Tibial nerve (tissue), 4 donors: ENCODE measurements around the gene SPINT2. TPM values are rescaled to one million over a fixed set of nuclear protein-coding genes. Genes with fewer than 3 reads are reported as not detected.
A peak's percentile ranks its signal among the peaks of the same experiment; 100 is the strongest.

ENCODE experiments used
- DNase-seq, 2 donors: peaks; one replicate each; pipeline ENCODE4 v3.0.0-alpha.2; 2019; ENCODE audit warnings: low spot score in 2 of 2
- H3K27ac ChIP-seq, 4 donors: fragments of 200-600 bp; sonication (generic) in 3 of 4; one replicate each; pipeline ENCODE4 v1.5.1; 2017 to 2019; ENCODE audit warnings: mild to moderate bottlenecking in 1 of 4
- H3K27me3 ChIP-seq, 2 donors: fragments of 200-600 bp; sonication (generic) in 1 of 2; one replicate each; pipeline versions ENCODE4 v1.5.1 to v1.6.0; 2017 to 2019
- H3K36me3 ChIP-seq, 3 donors: fragments of 200-600 bp; sonication (generic); one replicate each; pipeline ENCODE4 v1.5.1; 2018 to 2019
- H3K4me1 ChIP-seq, 4 donors: fragments of 200-600 bp; sonication (generic) in 3 of 4; one replicate each; pipeline ENCODE4 v1.5.1; 2017 to 2019
- H3K4me3 ChIP-seq, 4 donors: fragments of 200-600 bp; sonication (generic) in 3 of 4; one replicate each; pipeline ENCODE4 v1.5.1; 2017 to 2019; ENCODE audit warnings: mild to moderate bottlenecking in 1 of 4, moderate library complexity in 1 of 4
- H3K9me3 ChIP-seq, 4 donors: fragments of 200-600 bp; sonication (generic) in 3 of 4; one replicate each; pipeline ENCODE4 v1.5.1; 2017 to 2019
- EP300 ChIP-seq, 2 donors: sonication (generic); formaldehyde crosslinking; IDR thresholded peaks; one replicate each; pipeline ENCODE4 v1.6.1; 2017; ENCODE audit warnings: antibody characterized with exemption in 2 of 2, mild to moderate bottlenecking in 1 of 2
- POLR2A ChIP-seq, 2 donors: fragments of 450-650 bp; IDR thresholded peaks; one replicate each; pipeline ENCODE4 v1.6.1; 2017; ENCODE audit warnings: antibody characterized with exemption in 2 of 2, mild to moderate bottlenecking in 2 of 2, moderate library complexity in 2 of 2
- WGBS, 2 donors: methylation state at CpG; one replicate each; pipeline ENCODE4 v1.1.5; 2018; 5-methylcytosine and 5-hydroxymethylcytosine counted together
- total RNA-seq, 4 donors: library from RNA; depleted of rRNA; stranded (reverse); fragments of >200 nt; gene quantifications; one replicate each; pipeline ENCODE4 v1.1.0, GENCODE V29; 2016
- TF ChIP-seq, protein P1 (sequence below), 5 experiments: fragments of 200-600 bp in 3 of 5; fragments of 450-650 bp in 2 of 5; sonication (generic) in 3 of 5; IDR thresholded peaks; one replicate each; pipeline ENCODE4 v1.5.1; 2016 to 2019; ENCODE audit warnings: antibody characterized with exemption in 5 of 5, mild to moderate bottlenecking in 3 of 5, moderate library complexity in 2 of 5

Gene SPINT2, protein sequence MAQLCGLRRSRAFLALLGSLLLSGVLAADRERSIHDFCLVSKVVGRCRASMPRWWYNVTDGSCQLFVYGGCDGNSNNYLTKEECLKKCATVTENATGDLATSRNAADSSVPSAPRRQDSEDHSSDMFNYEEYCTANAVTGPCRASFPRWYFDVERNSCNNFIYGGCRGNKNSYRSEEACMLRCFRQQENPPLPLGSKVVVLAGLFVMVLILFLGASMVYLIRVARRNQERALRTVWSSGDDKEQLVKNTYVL
- 10 to 100 TPM; 39.0 to 79.1 (median 45.5) TPM for total RNA-seq

DNA sequence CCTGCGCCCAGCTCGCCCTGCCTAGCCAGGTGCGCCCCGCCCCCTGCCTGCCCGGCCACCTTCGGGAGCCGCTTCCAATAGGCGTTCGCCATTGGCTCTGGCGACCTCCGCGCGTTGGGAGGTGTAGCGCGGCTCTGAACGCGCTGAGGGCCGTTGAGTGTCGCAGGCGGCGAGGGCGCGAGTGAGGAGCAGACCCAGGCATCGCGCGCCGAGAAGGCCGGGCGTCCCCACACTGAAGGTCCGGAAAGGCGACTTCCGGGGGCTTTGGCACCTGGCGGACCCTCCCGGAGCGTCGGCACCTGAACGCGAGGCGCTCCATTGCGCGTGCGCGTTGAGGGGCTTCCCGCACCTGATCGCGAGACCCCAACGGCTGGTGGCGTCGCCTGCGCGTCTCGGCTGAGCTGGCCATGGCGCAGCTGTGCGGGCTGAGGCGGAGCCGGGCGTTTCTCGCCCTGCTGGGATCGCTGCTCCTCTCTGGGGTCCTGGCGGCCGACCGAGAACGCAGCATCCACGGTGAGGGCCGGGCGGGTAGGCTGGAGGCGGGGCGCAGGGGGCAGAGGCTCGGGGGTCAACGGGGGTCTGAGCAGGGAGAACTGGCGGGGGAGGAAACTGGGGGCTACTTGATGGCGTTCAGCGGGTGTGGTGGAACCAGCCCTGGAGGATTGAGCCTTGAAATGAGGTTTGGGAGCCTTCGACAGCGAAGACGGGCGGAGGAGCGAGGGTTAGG lies at the start of gene SPINT2:
Gene SPINT2, plus strand, starts transcription at position 88 of the 727 bp plus-strand sequence. Its CDS starts 320 bp downstream, at position 408.
- no peaks in the 10 kb centered on the region for H3K36me3 ChIP-seq
- H3K4me3 ChIP-seq: peak within 1 kb of the TSS; percentile 25 to 75 (median 69)
- peaks cover 0 to 7% of the 10 kb centered on the region in 2 donors for H3K27me3 ChIP-seq
- no peak for DNase-seq
- H3K4me1 ChIP-seq: peaks cover 0 to 41% (median 8%) of the 10 kb centered on the region in 4 donors
- H3K9me3 ChIP-seq: no peaks in the 10 kb centered on the region
- 23 to 32% methylated on average over 18 to 25 of the region's 78 CpGs for WGBS, 2 donors
- TF ChIP-seq EP300 (IDR thresholded peaks at IDR 0.05) (no peak), POLR2A (IDR thresholded peaks at IDR 0.05) (no peak)
- TF ChIP-seq, protein P1, sequence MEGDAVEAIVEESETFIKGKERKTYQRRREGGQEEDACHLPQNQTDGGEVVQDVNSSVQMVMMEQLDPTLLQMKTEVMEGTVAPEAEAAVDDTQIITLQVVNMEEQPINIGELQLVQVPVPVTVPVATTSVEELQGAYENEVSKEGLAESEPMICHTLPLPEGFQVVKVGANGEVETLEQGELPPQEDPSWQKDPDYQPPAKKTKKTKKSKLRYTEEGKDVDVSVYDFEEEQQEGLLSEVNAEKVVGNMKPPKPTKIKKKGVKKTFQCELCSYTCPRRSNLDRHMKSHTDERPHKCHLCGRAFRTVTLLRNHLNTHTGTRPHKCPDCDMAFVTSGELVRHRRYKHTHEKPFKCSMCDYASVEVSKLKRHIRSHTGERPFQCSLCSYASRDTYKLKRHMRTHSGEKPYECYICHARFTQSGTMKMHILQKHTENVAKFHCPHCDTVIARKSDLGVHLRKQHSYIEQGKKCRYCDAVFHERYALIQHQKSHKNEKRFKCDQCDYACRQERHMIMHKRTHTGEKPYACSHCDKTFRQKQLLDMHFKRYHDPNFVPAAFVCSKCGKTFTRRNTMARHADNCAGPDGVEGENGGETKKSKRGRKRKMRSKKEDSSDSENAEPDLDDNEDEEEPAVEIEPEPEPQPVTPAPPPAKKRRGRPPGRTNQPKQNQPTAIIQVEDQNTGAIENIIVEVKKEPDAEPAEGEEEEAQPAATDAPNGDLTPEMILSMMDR (IDR thresholded peaks at IDR 0.05): no peak
- H3K27ac ChIP-seq: peak within 1 kb of the TSS in 3 of 4 donors; percentile 82 to 93 (median 86)

DNA sequence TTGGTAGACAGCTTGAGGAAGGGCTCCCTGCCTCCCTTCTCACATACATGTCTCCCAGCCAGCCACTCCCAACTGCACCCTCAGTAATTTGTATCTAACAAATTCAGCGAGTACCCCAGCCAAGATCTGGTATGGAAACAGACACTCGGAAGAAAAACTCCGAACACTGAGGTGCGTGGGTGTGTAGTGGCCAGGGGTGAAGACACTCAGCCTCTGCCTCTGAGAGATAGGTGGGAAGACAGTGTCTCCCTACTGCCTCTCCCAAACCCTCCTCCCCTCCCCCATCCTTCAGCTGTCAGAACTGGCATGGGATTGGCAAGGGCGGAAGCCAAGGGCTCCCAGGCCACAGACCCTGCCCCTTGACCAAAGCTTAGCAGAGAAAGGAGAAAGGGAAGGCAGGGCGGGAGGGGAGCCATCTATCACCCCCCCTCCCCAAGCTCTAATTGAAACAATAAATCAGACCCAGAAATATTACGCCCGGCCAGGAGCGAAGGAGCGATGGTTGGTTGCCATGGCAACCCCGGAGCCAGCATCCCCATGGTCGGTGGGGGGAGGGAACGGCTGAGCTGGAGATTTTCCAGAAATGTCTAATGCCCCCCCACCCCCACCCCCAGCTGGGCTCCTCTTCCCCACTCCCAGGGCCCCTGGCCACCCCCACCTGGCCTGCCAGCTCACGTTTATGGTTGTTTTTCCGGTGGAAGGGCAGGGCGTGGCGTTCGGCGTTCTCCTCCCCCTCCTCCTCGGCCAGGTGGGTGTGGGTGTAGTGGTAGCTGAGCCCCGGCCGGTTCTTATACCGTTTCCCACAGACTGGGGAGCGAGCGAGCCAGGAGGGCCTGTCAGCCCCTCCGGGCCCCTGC lies 47.4 kb upstream of the SPINT2 start:
- Histone ChIP-seq H3K9me3 (no peaks in the 10 kb centered on the region), H3K27me3 (peaks cover 0 to 86% of the 10 kb centered on the region in 2 donors), H3K36me3 (no peaks in the 10 kb centered on the region), H3K4me1 (peaks cover 0 to under 1% (median 0%) of the 10 kb centered on the region in 4 donors), H3K27ac (no peak overlapping the region), H3K4me3 (no peak overlapping the region)
- 54 to 55% methylated on average over 23 to 25 of the region's 26 CpGs for WGBS, 2 donors
- DNase-seq: no peak
- TF ChIP-seq POLR2A (IDR thresholded peaks at IDR 0.05) (no peak), EP300 (IDR thresholded peaks at IDR 0.05) (no peak)
- TF ChIP-seq, protein P1 (IDR thresholded peaks at IDR 0.05): no peak

- 98% methylated on average over 3 of the region's 3 CpGs for WGBS, 2 donors
- Histone ChIP-seq H3K27ac (no peak overlapping the region), H3K27me3 (peaks cover 0 to 86% of the 10 kb centered on the region in 2 donors), H3K4me3 (no peak overlapping the region), H3K9me3 (no peaks in the 10 kb centered on the region), H3K4me1 (no peaks in the 10 kb centered on the region), H3K36me3 (no peaks in the 10 kb centered on the region)
- TF ChIP-seq EP300 (IDR thresholded peaks at IDR 0.05): no peak
- TF ChIP-seq POLR2A (IDR thresholded peaks at IDR 0.05): no peak
- DNase-seq: no peak
These were observed 46.2 kb upstream of the SPINT2 start for GRCh38 chr19:38218204-38218603.

GRCh38 chr19:38219221-38219620 lies 45.2 kb upstream of the SPINT2 start:
- peaks cover 0 to 8% (median 4%) of the 10 kb centered on the region in 4 donors for H3K4me1 ChIP-seq
- no peak for DNase-seq
- WGBS, 2 donors: 87% methylated on average over 10 of the region's 10 CpGs
- no peak overlapping the region for H3K4me3 ChIP-seq
- no peaks in the 10 kb centered on the region for H3K9me3 ChIP-seq
- H3K27ac ChIP-seq: no peak overlapping the region
- H3K27me3 ChIP-seq: peaks cover 0 to 86% of the 10 kb centered on the region in 2 donors
- no peaks in the 10 kb centered on the region for H3K36me3 ChIP-seq
- TF ChIP-seq, protein P1 (IDR thresholded peaks at IDR 0.05): no peak
- TF ChIP-seq POLR2A (IDR thresholded peaks at IDR 0.05) (no peak), EP300 (IDR thresholded peaks at IDR 0.05) (no peak)

DNA sequence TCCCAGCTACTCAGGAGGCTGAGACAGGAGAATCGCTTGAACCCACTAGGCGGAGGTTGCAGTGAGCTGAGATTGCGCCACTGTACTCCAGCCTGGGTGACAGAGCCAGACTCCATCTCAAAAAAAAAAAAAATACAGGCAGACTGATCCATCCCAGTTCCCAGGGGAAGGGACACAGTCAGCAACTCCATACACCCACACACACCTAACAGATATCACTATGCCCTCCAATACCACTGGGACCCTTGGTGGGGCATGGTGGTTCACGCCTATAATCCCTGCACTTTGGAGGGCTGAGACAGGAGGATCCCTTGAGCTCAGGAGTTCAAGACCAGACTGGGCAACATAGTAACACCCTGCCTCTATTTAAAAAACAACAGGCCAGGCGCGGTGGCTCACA lies 43.0 kb upstream of the SPINT2 start:
- 93 to 96% methylated on average over 6 of the region's 6 CpGs for WGBS, 2 donors
- no peak for DNase-seq
- no peak overlapping the region for H3K4me3 ChIP-seq
- H3K36me3 ChIP-seq: no peaks in the 10 kb centered on the region
- peaks cover 0 to 90% of the 10 kb centered on the region in 2 donors for H3K27me3 ChIP-seq
- H3K27ac ChIP-seq: no peak overlapping the region
- no peak for TF ChIP-seq EP300 (IDR thresholded peaks at IDR 0.05)
- TF ChIP-seq POLR2A (IDR thresholded peaks at IDR 0.05): no peak
- no peaks in the 10 kb centered on the region for H3K9me3 ChIP-seq
- peaks cover 0 to 12% (median 4%) of the 10 kb centered on the region in 4 donors for H3K4me1 ChIP-seq
